PC-3 (cell line): Measurements from ENCODE around the gene MAP2K4. TPM values are rescaled to one million over a fixed set of nuclear protein-coding genes. Genes with fewer than 3 reads are reported as not detected.

ENCODE experiments used
- ATAC-seq: fragments of 200-7000 bp; cut with Tn5 transposase; 2 replicates; pipeline ENCODE4 v1.9.1; 2020; ENCODE audit warnings: mild to moderate bottlenecking, moderate library complexity
- BruUV-seq: library from RNA; stranded (reverse); fragments of 400-500 nt; replicated peaks from 2 replicates; lab custom pipeline; 2021; lab: Mats Ljungman, UMichigan
- CTCF ChIA-PET: fragments of 300-600 bp; sonication (Branson Sonifier 250); formaldehyde crosslinking; loops from one replicate; lab custom pipeline; 2022; ENCODE audit warnings: antibody characterized with exemption; lab: Charles Lee
- POLR2A ChIA-PET: fragments of 300-600 bp; sonication (Branson Sonifier 250); formaldehyde crosslinking; loops from one replicate; lab custom pipeline; 2022; ENCODE audit warnings: antibody characterized with exemption; ENCODE audit not compliant: unreplicated experiment; lab: Charles Lee
- DNase-seq: peaks from one replicate; pipeline ENCODE4 v3.0.0-alpha.2; 2015
- H2AFZ ChIP-seq: fragments of 300-600 bp; sonication (generic); 2 replicates; pipeline ENCODE4 v1.6.0; 2016; ENCODE audit warnings: antibody characterized with exemption, low read length
- H3F3A ChIP-seq: fragments of 300-600 bp; sonication (generic); one replicate; pipeline ENCODE4 v1.6.0; 2017; ENCODE audit warnings: antibody characterized with exemption, low read length, control low read depth, mild to moderate bottlenecking; ENCODE audit not compliant: unreplicated experiment
- H3K27ac ChIP-seq: fragments of 300-600 bp; sonication (generic); 2 replicates; pipeline ENCODE4 v1.5.1; 2016; ENCODE audit warnings: mild to moderate bottlenecking, low read length
- H3K27me3 ChIP-seq: fragments of 300-600 bp; sonication (generic); 2 replicates; pipeline ENCODE4 v1.6.1; 2016; ENCODE audit warnings: low read length, mixed read lengths
- H3K36me3 ChIP-seq: fragments of 300-600 bp; sonication (generic); 2 replicates; pipeline ENCODE4 v1.6.1; 2016; ENCODE audit warnings: low read depth, mixed run types, low read length, mixed read lengths
- H3K4me1 ChIP-seq: fragments of 300-600 bp; sonication (generic); 2 replicates; pipeline ENCODE4 v1.5.1; 2016; ENCODE audit warnings: low read length; ENCODE audit not compliant: insufficient read depth
- H3K4me2 ChIP-seq: fragments of 300-600 bp; sonication (generic); 2 replicates; pipeline ENCODE4 v1.6.0; 2016; ENCODE audit warnings: low read length
- H3K4me3 ChIP-seq: fragments of 300-600 bp; sonication (generic); 2 replicates; pipeline ENCODE4 v1.5.1; 2016; ENCODE audit warnings: mild to moderate bottlenecking, low read length, mixed read lengths
- H3K79me2 ChIP-seq: fragments of 300-600 bp; sonication (generic); 2 replicates; pipeline ENCODE4 v1.6.1; 2017; ENCODE audit warnings: low read length, mixed read lengths
- H3K9ac ChIP-seq: fragments of 300-600 bp; sonication (generic); 2 replicates; pipeline ENCODE4 v1.6.0; 2016; ENCODE audit warnings: mild to moderate bottlenecking, low read length
- H3K9me2 ChIP-seq: fragments of 300-600 bp; sonication (generic); replicated peaks from 2 replicates; pipeline ENCODE4 v1.6.1; 2016; ENCODE audit warnings: mixed run types, low read length, mixed read lengths
- H3K9me3 ChIP-seq: fragments of 300-600 bp; sonication (generic); 2 replicates; pipeline ENCODE4 v1.6.1; 2016; ENCODE audit warnings: low read length, mixed read lengths
- H4K20me1 ChIP-seq: fragments of 300-600 bp; sonication (generic); 2 replicates; pipeline ENCODE4 v1.6.1; 2016; ENCODE audit warnings: low read length, mixed read lengths
- EZH2 ChIP-seq: fragments of 300-600 bp; sonication (generic); IDR thresholded peaks from one replicate; pipeline ENCODE4 v1.6.1; 2017; ENCODE audit warnings: antibody characterized with exemption, mild to moderate bottlenecking, low read length; ENCODE audit not compliant: unreplicated experiment
- EZH2phosphoT487 ChIP-seq: fragments of 300-600 bp; sonication (generic); IDR thresholded peaks from 2 replicates; pipeline ENCODE4 v1.6.1; 2018; ENCODE audit warnings: mild to moderate bottlenecking, antibody characterized with exemption, low read length, borderline replicate concordance
- intact Hi-C: fragments of 100-400 bp; cut with micrococcal nuclease; formaldehyde crosslinking; loops from 2 replicates; pipeline ENCODE4 v1.9.0; 2023
- microRNA-seq: library from miRNA; unstranded; fragments of <30 nt; microRNA quantifications from one replicate; pipeline ENCODE4 v1.1.0, GENCODE V29; 2020; ENCODE audit not compliant: unreplicated experiment
- total RNA-seq: library from RNA; depleted of rRNA; stranded (reverse); fragments of >200 nt; gene quantifications from 2 replicates; pipeline ENCODE4 v1.2.3, GENCODE V29; 2014; rRNA removed
- TF ChIP-seq, protein P1 (sequence below): fragments of 300-600 bp; sonication (generic); conservative IDR thresholded peaks from 2 replicates; pipeline ENCODE4 v1.5.1; 2017; ENCODE audit warnings: antibody characterized with exemption, low read depth, mild to moderate bottlenecking, low read length

MAP2K4 gene
- total RNA-seq, 1 experiment from 2014 or later, result 35.5 TPM

DNA sequence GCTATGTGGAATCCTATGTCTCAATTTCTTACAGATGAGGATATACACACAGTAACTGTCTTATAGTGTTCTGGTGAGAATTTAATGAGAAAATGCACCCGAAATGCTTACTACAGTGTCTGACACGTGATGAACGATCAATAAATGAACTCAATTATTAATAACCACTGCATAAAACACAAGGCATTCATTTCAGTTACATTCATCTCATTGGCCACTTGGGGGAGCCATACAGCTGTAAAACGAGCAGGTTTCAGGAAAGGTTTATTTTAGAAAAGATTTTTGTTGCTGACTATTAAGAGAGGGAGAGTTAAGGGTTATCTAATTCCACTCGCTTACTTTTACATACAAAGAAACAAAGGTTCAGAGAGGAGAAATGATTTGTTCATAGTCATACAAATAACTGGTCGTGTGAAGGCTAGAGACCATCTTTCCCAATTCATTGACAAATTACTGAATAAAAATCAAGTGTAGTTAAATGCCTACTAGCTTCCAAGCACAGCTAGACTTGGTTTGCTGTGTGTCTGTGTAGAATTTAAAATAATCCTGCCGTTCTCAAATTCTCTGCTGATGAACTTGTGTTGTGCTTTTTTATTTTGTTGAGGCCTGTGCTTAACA, 160.1 kb downstream of the MAP2K4 start:
- Histone ChIP-seq H3K27ac (no peak overlapping the region), H4K20me1 (no peaks in the 10 kb centered on the region), H3K4me3 (peak overlapping the region; percentile 33; the same call in 1 of the 2 replicates), H3K27me3 (peaks cover 5% of the 10 kb centered on the region; the same call in 1 of the 2 replicates), H3K9ac (no peak overlapping the region), H3K79me2 (no peaks in the 10 kb centered on the region), H3K9me3 (no peaks in the 10 kb centered on the region), H3K4me2 (peak overlapping the region; percentile 64), H3F3A (no peaks in the 10 kb centered on the region), H3K9me2 (no peaks in the 10 kb centered on the region), H2AFZ (peak overlapping the region; percentile 63), H3K4me1 (no peaks in the 10 kb centered on the region), H3K36me3 (no peaks in the 10 kb centered on the region)
- intact Hi-C loops, result loop anchor here (5.0 kb wide), 1 partner anchor 822 kb away; no protein-coding TSS in a partner anchor
- ChIA-PET POLR2A (no interaction called here), CTCF (interaction anchor here (0.6 kb wide), 1 partner anchor 10 kb away, joined by 3 read pairs; no protein-coding TSS in a partner anchor)
- no TSS peak for BruUV-seq
- TF ChIP-seq, protein P1, sequence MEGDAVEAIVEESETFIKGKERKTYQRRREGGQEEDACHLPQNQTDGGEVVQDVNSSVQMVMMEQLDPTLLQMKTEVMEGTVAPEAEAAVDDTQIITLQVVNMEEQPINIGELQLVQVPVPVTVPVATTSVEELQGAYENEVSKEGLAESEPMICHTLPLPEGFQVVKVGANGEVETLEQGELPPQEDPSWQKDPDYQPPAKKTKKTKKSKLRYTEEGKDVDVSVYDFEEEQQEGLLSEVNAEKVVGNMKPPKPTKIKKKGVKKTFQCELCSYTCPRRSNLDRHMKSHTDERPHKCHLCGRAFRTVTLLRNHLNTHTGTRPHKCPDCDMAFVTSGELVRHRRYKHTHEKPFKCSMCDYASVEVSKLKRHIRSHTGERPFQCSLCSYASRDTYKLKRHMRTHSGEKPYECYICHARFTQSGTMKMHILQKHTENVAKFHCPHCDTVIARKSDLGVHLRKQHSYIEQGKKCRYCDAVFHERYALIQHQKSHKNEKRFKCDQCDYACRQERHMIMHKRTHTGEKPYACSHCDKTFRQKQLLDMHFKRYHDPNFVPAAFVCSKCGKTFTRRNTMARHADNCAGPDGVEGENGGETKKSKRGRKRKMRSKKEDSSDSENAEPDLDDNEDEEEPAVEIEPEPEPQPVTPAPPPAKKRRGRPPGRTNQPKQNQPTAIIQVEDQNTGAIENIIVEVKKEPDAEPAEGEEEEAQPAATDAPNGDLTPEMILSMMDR, result peak; percentile 98
- TF ChIP-seq EZH2phosphoT487, result no peak
- peak; percentile 43; the same call in 1 of the 2 replicates for ATAC-seq
- DNase-seq, result peak; percentile 74

DNA sequence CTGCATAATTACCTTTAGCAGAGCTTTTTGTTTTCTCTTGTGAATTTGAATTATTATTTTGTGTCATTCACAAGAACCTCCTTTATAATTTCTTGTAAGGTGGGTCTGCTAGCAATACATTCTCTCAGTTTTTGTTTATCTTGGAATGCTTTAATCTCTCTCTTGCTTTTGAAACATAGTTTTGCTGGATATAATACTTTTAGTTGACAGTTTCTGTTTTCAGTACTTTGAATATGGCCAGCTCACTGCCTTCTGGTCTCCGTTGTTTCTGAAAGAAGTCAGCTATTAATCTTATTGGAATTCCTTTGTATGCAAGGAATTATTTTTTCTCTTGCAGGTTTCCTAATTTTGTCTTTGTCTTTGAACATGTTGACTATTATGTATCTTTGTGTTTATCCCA, 167.0 kb downstream of the MAP2K4 start:
- intact Hi-C loops, result no loop called here
- Histone ChIP-seq H3F3A (no peaks in the 10 kb centered on the region), H3K9ac (no peak overlapping the region), H3K9me2 (no peaks in the 10 kb centered on the region), H4K20me1 (no peaks in the 10 kb centered on the region), H3K79me2 (no peaks in the 10 kb centered on the region), H3K27me3 (peaks cover 10% of the 10 kb centered on the region; the same call in 1 of the 2 replicates), H3K4me2 (no peak overlapping the region), H3K27ac (no peak overlapping the region), H3K36me3 (no peaks in the 10 kb centered on the region), H3K4me3 (no peak overlapping the region), H2AFZ (no peak overlapping the region), H3K4me1 (no peaks in the 10 kb centered on the region), H3K9me3 (peaks cover 9% of the 10 kb centered on the region; the same call in 1 of the 2 replicates)
- no TSS peak for BruUV-seq
- POLR2A ChIA-PET, result no interaction called here
- DNase-seq (no peak), ATAC-seq (no peak)
- TF ChIP-seq EZH2phosphoT487 (no peak), EZH2 (no peak)
- CTCF ChIA-PET, result no interaction called here

DNA sequence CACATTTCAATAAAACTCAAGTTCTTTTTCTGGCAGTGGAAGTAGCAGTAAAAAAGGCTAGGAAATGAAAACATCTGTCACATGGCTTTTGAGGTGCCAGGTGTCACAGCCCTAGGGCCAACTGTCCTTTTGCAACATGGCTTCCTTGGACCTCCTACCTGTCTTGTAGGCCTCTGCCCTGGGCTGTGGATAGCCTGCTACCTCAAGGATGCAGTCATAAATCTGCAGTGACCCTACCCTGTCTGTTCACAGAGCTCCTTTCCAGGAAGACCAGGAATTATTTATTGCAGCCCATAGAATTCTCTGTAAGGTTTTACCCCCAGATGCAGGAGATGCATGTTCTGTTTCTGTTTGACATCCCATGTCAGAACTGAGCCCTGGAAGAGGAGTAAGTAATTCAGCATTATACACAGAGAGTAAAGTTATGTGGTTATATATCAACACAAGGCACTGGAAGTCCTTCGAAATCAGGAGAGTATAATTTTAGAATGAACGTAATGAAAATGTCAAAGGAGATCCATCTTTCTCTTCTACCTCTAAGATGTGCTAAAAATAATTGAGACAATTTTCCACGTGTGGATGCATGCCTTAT, 172.6 kb downstream of the MAP2K4 start:
- CTCF ChIA-PET, result no interaction called here

More for the DNA sequence above, 172.6 kb downstream of the MAP2K4 start:
- Histone ChIP-seq H3K9me3 (no peaks in the 10 kb centered on the region), H3K4me3 (no peak overlapping the region), H3K27me3 (peaks cover 18% of the 10 kb centered on the region), H3K9me2 (no peaks in the 10 kb centered on the region), H3K36me3 (no peaks in the 10 kb centered on the region), H4K20me1 (no peaks in the 10 kb centered on the region), H3K4me1 (no peaks in the 10 kb centered on the region), H3K79me2 (no peaks in the 10 kb centered on the region), H3K4me2 (no peak overlapping the region), H3K9ac (no peak overlapping the region), H3K27ac (no peak overlapping the region), H3F3A (no peaks in the 10 kb centered on the region), H2AFZ (no peak overlapping the region)
- POLR2A ChIA-PET, result no interaction called here
- no TSS peak for BruUV-seq
- TF ChIP-seq, protein P1, result no peak
- no peak for TF ChIP-seq EZH2phosphoT487
- TF ChIP-seq EZH2, result no peak
- ATAC-seq, result no peak
- no peak for DNase-seq
- intact Hi-C loops, result no loop called here

Small RNA genes within 50 kb of the gene (microRNA-seq; reads per million reads assigned to microRNA genes)
- 2,785 reads per million, percentile 89 among the genes with 10 or more reads in this experiment for gene MIR744

Other genes with a start within 250 kb of the MAP2K4 start
- 7.4 and 10.1 TPM in 2 replicates for gene ZNF18, start 23.4 kb upstream of the MAP2K4 start, total RNA-seq